SU-DHL-6 (cell line): ENCODE results near the gene CCL20.

Experiments used
- CTCF ChIP-seq: fragments of 200-600 bp; sonication (generic); IDR thresholded peaks from one replicate; pipeline ENCODE4 v1.5.1; 2017; ENCODE audit warnings: antibody characterized with exemption, mild to moderate bottlenecking, low read length, moderate library complexity; ENCODE audit not compliant: insufficient read depth, poor library complexity, severe bottlenecking
- EZH2phosphoT487 ChIP-seq: fragments of 200-600 bp; sonication (generic), shearing (Covaris generic); conservative IDR thresholded peaks from 2 replicates; pipeline ENCODE4 v1.6.1; 2018; ENCODE audit warnings: mild to moderate bottlenecking, antibody characterized with exemption, low read length, moderate library complexity, mixed read lengths

GRCh38 chr2:227781841-227782240 is 31.8 kb upstream of the CCL20 start:
- TF ChIP-seq CTCF (no peak), EZH2phosphoT487 (no peak)
